GM23338 (cell line): ENCODE data around the gene TBCE. TPM values are rescaled to one million over a fixed set of nuclear protein-coding genes. Genes with fewer than 3 reads are reported as not detected.

Source experiments
- ATAC-seq: fragments of 200-7000 bp; cut with Tn5 transposase; 3 replicates; pipeline ENCODE4 v1.9.1; 2020
- DNase-seq: peaks from one replicate; pipeline ENCODE4 v3.0.0-alpha.2; 2015; ENCODE audit warnings: low spot score
- H2AFZ ChIP-seq: fragments of 200-600 bp; sonication (generic); 2 replicates; pipeline ENCODE4 v1.8.0; 2016; ENCODE audit warnings: antibody characterized with exemption, mild to moderate bottlenecking, moderate library complexity
- H3F3A ChIP-seq: fragments of 200-600 bp; sonication (generic); replicated peaks from 2 replicates; pipeline ENCODE4 v1.8.0; 2017; ENCODE audit warnings: antibody characterized with exemption, mixed run types, low read depth
- H3K27ac ChIP-seq: fragments of 200-600 bp; sonication (generic); 2 replicates; pipeline ENCODE4 v1.6.1; 2016; ENCODE audit warnings: low read depth
- H3K27me3 ChIP-seq: fragments of 200-600 bp; sonication (generic); 2 replicates; pipeline ENCODE4 v1.8.0; 2016; ENCODE audit warnings: mild to moderate bottlenecking, mixed run types, moderate library complexity; ENCODE audit not compliant: insufficient read depth
- H3K36me3 ChIP-seq: fragments of 200-600 bp; sonication (generic); 2 replicates; pipeline ENCODE4 v1.8.0; 2016; ENCODE audit warnings: mild to moderate bottlenecking; ENCODE audit not compliant: insufficient read depth
- H3K4me1 ChIP-seq: fragments of 200-600 bp; sonication (generic); 2 replicates; pipeline ENCODE4 v1.8.0; 2016; ENCODE audit warnings: mild to moderate bottlenecking, moderate library complexity; ENCODE audit not compliant: insufficient read depth
- H3K4me2 ChIP-seq: fragments of 200-600 bp; sonication (generic); 2 replicates; pipeline ENCODE4 v1.7.1; 2017; ENCODE audit warnings: mixed run types
- H3K4me3 ChIP-seq: fragments of 200-600 bp; sonication (generic); 2 replicates; pipeline ENCODE4 v1.6.1; 2016; ENCODE audit warnings: mixed run types
- H3K79me2 ChIP-seq: fragments of 200-600 bp; sonication (generic); replicated peaks from 2 replicates; pipeline ENCODE4 v1.8.0; 2017; ENCODE audit warnings: mild to moderate bottlenecking; ENCODE audit not compliant: insufficient read depth
- H3K9me2 ChIP-seq: fragments of 200-600 bp; sonication (generic); 2 replicates; pipeline ENCODE4 v1.8.0; 2017; ENCODE audit not compliant: insufficient read depth
- H4K20me1 ChIP-seq: fragments of 200-600 bp; sonication (generic); replicated peaks from 2 replicates; pipeline ENCODE4 v1.8.0; 2017; ENCODE audit warnings: mild to moderate bottlenecking; ENCODE audit not compliant: insufficient read depth
- H3K27ac Mint-ChIP-seq: 2 replicates; pipeline ENCODE4 v1.8.0; 2020; ENCODE audit warnings: inconsistent platforms, mild to moderate bottlenecking, moderate library complexity, mixed read lengths
- H3K27me3 Mint-ChIP-seq: 3 replicates; pipeline ENCODE4 v1.8.0; 2022; ENCODE audit warnings: low read depth, mild to moderate bottlenecking, moderate library complexity, mixed read lengths, inconsistent platforms; ENCODE audit not compliant: insufficient read depth, poor library complexity
- H3K36me3 Mint-ChIP-seq: 3 replicates; pipeline ENCODE4 v1.8.0; 2021; ENCODE audit warnings: low read depth, mild to moderate bottlenecking, inconsistent platforms, moderate library complexity, mixed read lengths
- H3K4me1 Mint-ChIP-seq: 3 replicates; pipeline ENCODE4 v1.8.0; 2020; ENCODE audit warnings: mild to moderate bottlenecking, inconsistent platforms, mixed read lengths
- H3K4me3 Mint-ChIP-seq: 3 replicates; pipeline ENCODE4 v1.8.0; 2021; ENCODE audit warnings: moderate library complexity, mild to moderate bottlenecking, inconsistent platforms, mixed read lengths
- H3K9me3 Mint-ChIP-seq: 3 replicates; pipeline ENCODE4 v1.8.0; 2020; ENCODE audit warnings: moderate library complexity, mild to moderate bottlenecking, inconsistent platforms, mixed read lengths
- EZH2phosphoT487 ChIP-seq: fragments of 200-600 bp; sonication (generic); IDR thresholded peaks from one replicate; pipeline ENCODE4 v1.8.1; 2018; ENCODE audit warnings: antibody characterized with exemption; ENCODE audit not compliant: unreplicated experiment
- JUNB ChIP-seq: IDR thresholded peaks from one replicate; pipeline ENCODE4 v1.6.1; 2016; ENCODE audit warnings: antibody characterized with exemption; ENCODE audit not compliant: unreplicated experiment
- NANOG ChIP-seq: IDR thresholded peaks from 2 replicates; pipeline ENCODE4 v1.6.1; 2016; ENCODE audit warnings: antibody characterized with exemption, borderline replicate concordance
- POLR2AphosphoS5 ChIP-seq: IDR thresholded peaks from 2 replicates; pipeline ENCODE4 v1.6.1; 2016; ENCODE audit warnings: antibody characterized with exemption, low read depth
- STAT1 ChIP-seq: IDR thresholded peaks from one replicate; pipeline ENCODE4 v1.6.1; 2016; ENCODE audit warnings: antibody characterized with exemption; ENCODE audit not compliant: unreplicated experiment
- ZNF114 ChIP-seq: fragments of 250-450 bp; sonication (Bioruptor Pico); IDR thresholded peaks from 2 replicates; pipeline ENCODE4 v1.5.0; 2020; ENCODE audit warnings: mild to moderate bottlenecking, moderate library complexity
- ZNF331 ChIP-seq: fragments of 250-450 bp; sonication (Bioruptor Pico); IDR thresholded peaks from 2 replicates; pipeline ENCODE4 v1.5.0; 2020; ENCODE audit warnings: low read depth, mild to moderate bottlenecking, moderate library complexity
- polyA plus RNA-seq: library from polyadenylated mRNA; unstranded; fragments of >200 nt; fragmentation: Nextera tagmentation; extraction: Ambion mirVana; gene quantifications from 2 replicates; pipeline ENCODE4 v1.2.1, GENCODE V29; 2016
- total RNA-seq: library from RNA; depleted of rRNA; stranded (reverse); fragments of >200 nt; shearing (Covaris generic); gene quantifications from 2 replicates; pipeline ENCODE4 v1.2.3, GENCODE V29; 2014
- TF ChIP-seq, protein P1 (sequence below): IDR thresholded peaks from 2 replicates; pipeline ENCODE4 v1.6.1; 2016; ENCODE audit warnings: antibody characterized with exemption
- TF ChIP-seq, protein P2 (sequence below): fragments of 250-450 bp; sonication (Bioruptor Pico); IDR thresholded peaks from 2 replicates; pipeline ENCODE4 v1.5.0; 2020; ENCODE audit warnings: mild to moderate bottlenecking, moderate library complexity
- TF ChIP-seq, protein P3 (sequence below), 2 experiments: fragments of 200-600 bp in 1 of 2; sonication (generic) in 1 of 2; conservative IDR thresholded peaks; 2 replicates each; pipeline versions ENCODE4 v1.5.1 to v1.6.1; 2016 to 2017; ENCODE audit warnings: antibody characterized with exemption in 2 of 2, low read depth in 2 of 2, mild to moderate bottlenecking in 2 of 2, moderate library complexity in 1 of 2
- TF ChIP-seq, protein P4 (sequence below): IDR thresholded peaks from one replicate; pipeline ENCODE4 v1.6.1; 2018; ENCODE audit warnings: antibody characterized with exemption; ENCODE audit not compliant: unreplicated experiment

The TBCE gene
- total and polyA plus RNA-seq, 2 experiments from 2014 or later = 42.7 to 64.8 TPM

DNA sequence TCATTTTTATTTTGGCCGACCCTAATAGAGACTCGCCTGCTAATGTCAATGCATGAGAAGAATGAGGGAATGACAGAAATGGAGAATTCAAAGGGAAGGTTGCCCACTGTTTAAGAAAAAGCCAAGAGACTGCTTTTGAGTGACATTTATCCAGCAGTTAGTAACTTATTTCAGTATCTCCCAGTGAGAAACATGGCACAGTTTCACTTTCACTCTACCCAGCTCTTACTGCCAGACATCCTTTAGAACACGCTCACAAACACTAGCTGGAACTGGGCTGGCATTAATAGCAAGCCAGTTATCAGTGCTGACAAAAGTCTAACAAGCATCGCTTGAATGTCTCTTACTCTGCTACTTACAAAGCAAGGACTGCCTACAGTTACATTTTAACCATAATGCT is 30.3 kb upstream of the TBCE start:
- Histone ChIP-seq H2AFZ (no peak overlapping the region), H3K27ac (no peak overlapping the region), H3K27me3 (no peaks in the 10 kb centered on the region), H3K4me2 (no peak overlapping the region), H3K9me2 (no peaks in the 10 kb centered on the region), H3K4me1 (no peaks in the 10 kb centered on the region), H3F3A (no peaks in the 10 kb centered on the region; the same call in 1 of the 2 replicates), H3K79me2 (peaks cover 46% of the 10 kb centered on the region), H3K36me3 (peaks cover 24% of the 10 kb centered on the region), H4K20me1 (peaks cover 10% of the 10 kb centered on the region), H3K4me3 (no peak overlapping the region)
- peaks cover 18% of the 10 kb centered on the region for H3K36me3 Mint-ChIP-seq
- TF ChIP-seq JUNB (no peak), NANOG (no peak), ZNF114 (no peak), EZH2phosphoT487 (no peak), STAT1 (no peak), POLR2AphosphoS5 (no peak), ZNF331 (CRISPR knock-in tag) (no peak)
- TF ChIP-seq, protein P1, sequence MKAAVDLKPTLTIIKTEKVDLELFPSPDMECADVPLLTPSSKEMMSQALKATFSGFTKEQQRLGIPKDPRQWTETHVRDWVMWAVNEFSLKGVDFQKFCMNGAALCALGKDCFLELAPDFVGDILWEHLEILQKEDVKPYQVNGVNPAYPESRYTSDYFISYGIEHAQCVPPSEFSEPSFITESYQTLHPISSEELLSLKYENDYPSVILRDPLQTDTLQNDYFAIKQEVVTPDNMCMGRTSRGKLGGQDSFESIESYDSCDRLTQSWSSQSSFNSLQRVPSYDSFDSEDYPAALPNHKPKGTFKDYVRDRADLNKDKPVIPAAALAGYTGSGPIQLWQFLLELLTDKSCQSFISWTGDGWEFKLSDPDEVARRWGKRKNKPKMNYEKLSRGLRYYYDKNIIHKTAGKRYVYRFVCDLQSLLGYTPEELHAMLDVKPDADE = no peak
- TF ChIP-seq, protein P2, sequence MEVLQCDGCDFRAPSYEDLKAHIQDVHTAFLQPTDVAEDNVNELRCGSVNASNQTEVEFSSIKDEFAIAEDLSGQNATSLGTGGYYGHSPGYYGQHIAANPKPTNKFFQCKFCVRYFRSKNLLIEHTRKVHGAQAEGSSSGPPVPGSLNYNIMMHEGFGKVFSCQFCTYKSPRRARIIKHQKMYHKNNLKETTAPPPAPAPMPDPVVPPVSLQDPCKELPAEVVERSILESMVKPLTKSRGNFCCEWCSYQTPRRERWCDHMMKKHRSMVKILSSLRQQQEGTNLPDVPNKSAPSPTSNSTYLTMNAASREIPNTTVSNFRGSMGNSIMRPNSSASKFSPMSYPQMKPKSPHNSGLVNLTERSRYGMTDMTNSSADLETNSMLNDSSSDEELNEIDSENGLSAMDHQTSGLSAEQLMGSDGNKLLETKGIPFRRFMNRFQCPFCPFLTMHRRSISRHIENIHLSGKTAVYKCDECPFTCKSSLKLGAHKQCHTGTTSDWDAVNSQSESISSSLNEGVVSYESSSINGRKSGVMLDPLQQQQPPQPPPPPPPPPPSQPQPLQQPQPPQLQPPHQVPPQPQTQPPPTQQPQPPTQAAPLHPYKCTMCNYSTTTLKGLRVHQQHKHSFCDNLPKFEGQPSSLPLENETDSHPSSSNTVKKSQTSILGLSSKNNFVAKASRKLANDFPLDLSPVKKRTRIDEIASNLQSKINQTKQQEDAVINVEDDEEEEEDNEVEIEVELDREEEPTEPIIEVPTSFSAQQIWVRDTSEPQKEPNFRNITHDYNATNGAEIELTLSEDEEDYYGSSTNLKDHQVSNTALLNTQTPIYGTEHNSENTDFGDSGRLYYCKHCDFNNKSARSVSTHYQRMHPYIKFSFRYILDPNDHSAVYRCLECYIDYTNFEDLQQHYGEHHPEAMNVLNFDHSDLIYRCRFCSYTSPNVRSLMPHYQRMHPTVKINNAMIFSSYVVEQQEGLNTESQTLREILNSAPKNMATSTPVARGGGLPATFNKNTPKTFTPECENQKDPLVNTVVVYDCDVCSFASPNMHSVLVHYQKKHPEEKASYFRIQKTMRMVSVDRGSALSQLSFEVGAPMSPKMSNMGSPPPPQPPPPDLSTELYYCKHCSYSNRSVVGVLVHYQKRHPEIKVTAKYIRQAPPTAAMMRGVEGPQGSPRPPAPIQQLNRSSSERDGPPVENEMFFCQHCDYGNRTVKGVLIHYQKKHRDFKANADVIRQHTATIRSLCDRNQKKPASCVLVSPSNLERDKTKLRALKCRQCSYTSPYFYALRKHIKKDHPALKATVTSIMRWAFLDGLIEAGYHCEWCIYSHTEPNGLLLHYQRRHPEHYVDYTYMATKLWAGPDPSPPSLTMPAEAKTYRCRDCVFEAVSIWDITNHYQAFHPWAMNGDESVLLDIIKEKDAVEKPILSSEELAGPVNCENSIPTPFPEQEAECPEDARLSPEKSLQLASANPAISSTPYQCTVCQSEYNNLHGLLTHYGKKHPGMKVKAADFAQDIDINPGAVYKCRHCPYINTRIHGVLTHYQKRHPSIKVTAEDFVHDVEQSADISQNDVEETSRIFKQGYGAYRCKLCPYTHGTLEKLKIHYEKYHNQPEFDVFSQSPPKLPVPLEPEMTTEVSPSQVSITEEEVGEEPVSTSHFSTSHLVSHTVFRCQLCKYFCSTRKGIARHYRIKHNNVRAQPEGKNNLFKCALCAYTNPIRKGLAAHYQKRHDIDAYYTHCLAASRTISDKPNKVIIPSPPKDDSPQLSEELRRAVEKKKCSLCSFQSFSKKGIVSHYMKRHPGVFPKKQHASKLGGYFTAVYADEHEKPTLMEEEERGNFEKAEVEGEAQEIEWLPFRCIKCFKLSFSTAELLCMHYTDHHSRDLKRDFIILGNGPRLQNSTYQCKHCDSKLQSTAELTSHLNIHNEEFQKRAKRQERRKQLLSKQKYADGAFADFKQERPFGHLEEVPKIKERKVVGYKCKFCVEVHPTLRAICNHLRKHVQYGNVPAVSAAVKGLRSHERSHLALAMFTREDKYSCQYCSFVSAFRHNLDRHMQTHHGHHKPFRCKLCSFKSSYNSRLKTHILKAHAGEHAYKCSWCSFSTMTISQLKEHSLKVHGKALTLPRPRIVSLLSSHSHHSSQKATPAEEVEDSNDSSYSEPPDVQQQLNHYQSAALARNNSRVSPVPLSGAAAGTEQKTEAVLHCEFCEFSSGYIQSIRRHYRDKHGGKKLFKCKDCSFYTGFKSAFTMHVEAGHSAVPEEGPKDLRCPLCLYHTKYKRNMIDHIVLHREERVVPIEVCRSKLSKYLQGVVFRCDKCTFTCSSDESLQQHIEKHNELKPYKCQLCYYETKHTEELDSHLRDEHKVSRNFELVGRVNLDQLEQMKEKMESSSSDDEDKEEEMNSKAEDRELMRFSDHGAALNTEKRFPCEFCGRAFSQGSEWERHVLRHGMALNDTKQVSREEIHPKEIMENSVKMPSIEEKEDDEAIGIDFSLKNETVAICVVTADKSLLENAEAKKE (CRISPR knock-in tag) = no peak
- TF ChIP-seq, protein P3, sequence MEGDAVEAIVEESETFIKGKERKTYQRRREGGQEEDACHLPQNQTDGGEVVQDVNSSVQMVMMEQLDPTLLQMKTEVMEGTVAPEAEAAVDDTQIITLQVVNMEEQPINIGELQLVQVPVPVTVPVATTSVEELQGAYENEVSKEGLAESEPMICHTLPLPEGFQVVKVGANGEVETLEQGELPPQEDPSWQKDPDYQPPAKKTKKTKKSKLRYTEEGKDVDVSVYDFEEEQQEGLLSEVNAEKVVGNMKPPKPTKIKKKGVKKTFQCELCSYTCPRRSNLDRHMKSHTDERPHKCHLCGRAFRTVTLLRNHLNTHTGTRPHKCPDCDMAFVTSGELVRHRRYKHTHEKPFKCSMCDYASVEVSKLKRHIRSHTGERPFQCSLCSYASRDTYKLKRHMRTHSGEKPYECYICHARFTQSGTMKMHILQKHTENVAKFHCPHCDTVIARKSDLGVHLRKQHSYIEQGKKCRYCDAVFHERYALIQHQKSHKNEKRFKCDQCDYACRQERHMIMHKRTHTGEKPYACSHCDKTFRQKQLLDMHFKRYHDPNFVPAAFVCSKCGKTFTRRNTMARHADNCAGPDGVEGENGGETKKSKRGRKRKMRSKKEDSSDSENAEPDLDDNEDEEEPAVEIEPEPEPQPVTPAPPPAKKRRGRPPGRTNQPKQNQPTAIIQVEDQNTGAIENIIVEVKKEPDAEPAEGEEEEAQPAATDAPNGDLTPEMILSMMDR (conservative IDR thresholded peaks at IDR 0.05; ENCODE audit: low read depth in 2 of 2) = no peak
- TF ChIP-seq, protein P4, sequence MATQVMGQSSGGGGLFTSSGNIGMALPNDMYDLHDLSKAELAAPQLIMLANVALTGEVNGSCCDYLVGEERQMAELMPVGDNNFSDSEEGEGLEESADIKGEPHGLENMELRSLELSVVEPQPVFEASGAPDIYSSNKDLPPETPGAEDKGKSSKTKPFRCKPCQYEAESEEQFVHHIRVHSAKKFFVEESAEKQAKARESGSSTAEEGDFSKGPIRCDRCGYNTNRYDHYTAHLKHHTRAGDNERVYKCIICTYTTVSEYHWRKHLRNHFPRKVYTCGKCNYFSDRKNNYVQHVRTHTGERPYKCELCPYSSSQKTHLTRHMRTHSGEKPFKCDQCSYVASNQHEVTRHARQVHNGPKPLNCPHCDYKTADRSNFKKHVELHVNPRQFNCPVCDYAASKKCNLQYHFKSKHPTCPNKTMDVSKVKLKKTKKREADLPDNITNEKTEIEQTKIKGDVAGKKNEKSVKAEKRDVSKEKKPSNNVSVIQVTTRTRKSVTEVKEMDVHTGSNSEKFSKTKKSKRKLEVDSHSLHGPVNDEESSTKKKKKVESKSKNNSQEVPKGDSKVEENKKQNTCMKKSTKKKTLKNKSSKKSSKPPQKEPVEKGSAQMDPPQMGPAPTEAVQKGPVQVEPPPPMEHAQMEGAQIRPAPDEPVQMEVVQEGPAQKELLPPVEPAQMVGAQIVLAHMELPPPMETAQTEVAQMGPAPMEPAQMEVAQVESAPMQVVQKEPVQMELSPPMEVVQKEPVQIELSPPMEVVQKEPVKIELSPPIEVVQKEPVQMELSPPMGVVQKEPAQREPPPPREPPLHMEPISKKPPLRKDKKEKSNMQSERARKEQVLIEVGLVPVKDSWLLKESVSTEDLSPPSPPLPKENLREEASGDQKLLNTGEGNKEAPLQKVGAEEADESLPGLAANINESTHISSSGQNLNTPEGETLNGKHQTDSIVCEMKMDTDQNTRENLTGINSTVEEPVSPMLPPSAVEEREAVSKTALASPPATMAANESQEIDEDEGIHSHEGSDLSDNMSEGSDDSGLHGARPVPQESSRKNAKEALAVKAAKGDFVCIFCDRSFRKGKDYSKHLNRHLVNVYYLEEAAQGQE = no peak
- H3K9me3 Mint-ChIP-seq = no peaks in the 10 kb centered on the region; the same call in 2 of the 3 replicates
- no peak for DNase-seq
- no peak for ATAC-seq
- no peaks in the 10 kb centered on the region for H3K27me3 Mint-ChIP-seq
- no peak overlapping the region for H3K27ac Mint-ChIP-seq
- peaks cover 3% of the 10 kb centered on the region; the same call in 1 of the 3 replicates for H3K4me1 Mint-ChIP-seq
- H3K4me3 Mint-ChIP-seq = no peak overlapping the region
